ENCODE results near the gene PTPRJ.

PTPRJ gene

GRCh38 chr11:47995360-47995769 lies 15.0 kb downstream of the PTPRJ start:
- no peak for DNase-seq (ENCODE audit: low read depth, low spot score)
- TF ChIP-seq CTCF (IDR thresholded peaks at IDR 0.05; ENCODE audit: low read depth, low read length), result no peak
- no peak overlapping the region for H3K4me3 ChIP-seq (ENCODE audit: low read depth, low read length)
- in situ Hi-C loops (cut with HindIII; ENCODE audit: low sequenced_read_pairs), result no loop called here

DNA sequence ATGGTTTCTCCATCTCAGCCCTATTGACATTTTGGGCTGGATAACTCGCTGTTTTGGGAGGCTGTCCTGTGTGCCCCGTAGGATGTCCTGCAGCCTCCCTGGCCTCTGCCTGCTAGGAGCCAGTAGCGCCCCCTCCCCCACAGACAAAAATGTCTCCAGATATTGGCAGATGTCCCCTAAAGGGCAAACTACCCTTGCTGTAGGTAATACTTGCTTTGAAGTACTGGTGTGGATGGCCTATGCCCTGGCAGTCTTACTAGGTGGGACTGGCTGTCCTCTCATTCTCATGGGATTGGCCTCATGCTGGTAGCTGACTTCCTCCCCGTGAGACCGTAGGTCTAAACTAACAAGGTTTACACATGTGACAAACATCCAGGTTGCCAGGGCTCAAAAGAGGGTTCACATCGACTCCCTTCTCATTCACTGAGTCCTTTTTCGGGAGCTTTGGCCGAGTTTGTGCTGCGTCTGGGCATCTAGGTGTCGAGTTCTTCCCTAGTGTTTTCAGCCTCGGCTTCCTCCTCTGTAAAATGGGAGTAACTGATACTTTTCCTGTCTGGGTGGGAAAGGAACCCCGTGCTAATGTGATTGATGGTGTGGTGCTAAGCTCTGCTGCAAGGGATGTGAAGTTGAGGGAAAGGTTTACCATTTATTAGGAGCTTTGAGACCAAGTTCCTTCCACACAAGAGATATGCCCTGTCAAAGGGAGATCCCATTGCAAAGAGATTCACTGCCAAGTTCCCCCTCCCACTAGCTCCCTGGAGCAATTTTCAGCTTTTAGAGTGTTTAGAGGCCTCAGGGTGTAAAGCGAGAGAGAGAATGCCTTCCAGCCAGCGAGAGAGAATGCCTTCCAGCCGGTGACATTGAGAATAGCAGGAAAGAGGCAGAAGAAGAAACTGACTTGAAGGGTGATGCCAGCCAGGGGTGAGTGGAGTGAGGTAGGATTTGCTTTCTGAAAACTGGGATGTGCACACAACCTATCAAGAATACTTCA lies 17.0 kb downstream of the PTPRJ start:
- no peak for TF ChIP-seq CTCF (IDR thresholded peaks at IDR 0.05; ENCODE audit: low read depth, low read length)
- in situ Hi-C loops (cut with HindIII; ENCODE audit: low sequenced_read_pairs), result no loop called here
- DNase-seq (ENCODE audit: low read depth, low spot score), result no peak
- H3K4me3 ChIP-seq (ENCODE audit: low read depth, low read length), result no peak overlapping the region

DNA sequence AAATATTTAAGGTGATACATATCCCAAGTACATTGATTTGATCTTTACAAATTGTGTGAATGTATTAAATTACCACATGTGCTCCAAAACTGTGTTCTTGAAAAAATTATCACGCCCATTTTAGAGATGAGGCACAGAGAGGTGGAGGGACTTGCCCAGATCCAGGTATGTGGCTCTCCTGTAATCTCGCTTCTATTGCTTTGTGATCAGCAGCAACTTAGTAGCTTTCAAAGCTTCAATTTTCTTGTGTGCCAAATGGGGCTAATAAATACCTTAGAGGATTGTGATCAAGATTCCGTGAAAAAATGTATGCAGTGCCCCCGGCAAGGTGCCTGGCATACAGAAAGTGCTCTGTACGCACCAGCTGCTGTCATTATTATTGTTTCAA lies 18.0 kb downstream of the PTPRJ start:
- no peak for TF ChIP-seq CTCF (IDR thresholded peaks at IDR 0.05; ENCODE audit: low read depth, low read length)
- in situ Hi-C loops (cut with HindIII; ENCODE audit: low sequenced_read_pairs), result no loop called here
- no peak overlapping the region for H3K4me3 ChIP-seq (ENCODE audit: low read depth, low read length)
- DNase-seq (ENCODE audit: low read depth, low spot score), result no peak

GRCh38 chr11:47998733-47999359 lies 18.5 kb downstream of the PTPRJ start:
- no peak for DNase-seq (ENCODE audit: low read depth, low spot score)
- in situ Hi-C loops (cut with HindIII; ENCODE audit: low sequenced_read_pairs), result no loop called here
- H3K4me3 ChIP-seq (ENCODE audit: low read depth, low read length), result no peak overlapping the region
- TF ChIP-seq CTCF (IDR thresholded peaks at IDR 0.05; ENCODE audit: low read depth, low read length), result no peak

DNA sequence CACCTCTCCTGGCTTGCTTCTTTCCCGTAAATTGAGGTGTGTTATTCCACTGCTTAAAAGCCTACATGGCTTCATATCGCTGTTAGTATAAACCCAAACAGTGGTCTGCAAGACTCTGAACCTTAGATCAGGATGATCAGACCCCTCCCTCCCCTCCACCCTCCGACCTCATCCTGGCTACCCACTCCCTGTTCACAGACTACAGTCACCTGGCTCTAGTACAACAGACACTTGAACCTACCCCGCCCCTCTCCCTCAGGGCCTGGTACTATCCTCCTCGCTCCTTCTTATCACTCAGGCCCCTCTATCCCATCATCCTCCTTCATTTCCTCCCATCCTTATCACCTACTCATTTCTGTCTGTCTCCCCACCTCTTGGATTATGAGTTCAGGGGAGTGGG lies 20.1 kb downstream of the PTPRJ start:
- no peak overlapping the region for H3K4me3 ChIP-seq (ENCODE audit: low read depth, low read length)
- DNase-seq (ENCODE audit: low read depth, low spot score), result no peak
- in situ Hi-C loops (cut with HindIII; ENCODE audit: low sequenced_read_pairs), result no loop called here
- no peak for TF ChIP-seq CTCF (IDR thresholded peaks at IDR 0.05; ENCODE audit: low read depth, low read length)

GRCh38 chr11:48001438-48002021 lies 21.2 kb downstream of the PTPRJ start:
- no peak overlapping the region for H3K4me3 ChIP-seq (ENCODE audit: low read depth, low read length)
- no peak for TF ChIP-seq CTCF (IDR thresholded peaks at IDR 0.05; ENCODE audit: low read depth, low read length)
- in situ Hi-C loops (cut with HindIII; ENCODE audit: low sequenced_read_pairs), result no loop called here
- peak; percentile 90 for DNase-seq (ENCODE audit: low read depth, low spot score)

Measured in astrocyte of the spinal cord (primary cell).